Brain pericyte (primary cell): ENCODE results near the gene CHI3L1.

Experiments used
- DNase-seq: peaks from one replicate; pipeline ENCODE4 v3.0.0-alpha.2; 2012; ENCODE audit warnings: low read depth, low spot score

Gene CHI3L1

DNA sequence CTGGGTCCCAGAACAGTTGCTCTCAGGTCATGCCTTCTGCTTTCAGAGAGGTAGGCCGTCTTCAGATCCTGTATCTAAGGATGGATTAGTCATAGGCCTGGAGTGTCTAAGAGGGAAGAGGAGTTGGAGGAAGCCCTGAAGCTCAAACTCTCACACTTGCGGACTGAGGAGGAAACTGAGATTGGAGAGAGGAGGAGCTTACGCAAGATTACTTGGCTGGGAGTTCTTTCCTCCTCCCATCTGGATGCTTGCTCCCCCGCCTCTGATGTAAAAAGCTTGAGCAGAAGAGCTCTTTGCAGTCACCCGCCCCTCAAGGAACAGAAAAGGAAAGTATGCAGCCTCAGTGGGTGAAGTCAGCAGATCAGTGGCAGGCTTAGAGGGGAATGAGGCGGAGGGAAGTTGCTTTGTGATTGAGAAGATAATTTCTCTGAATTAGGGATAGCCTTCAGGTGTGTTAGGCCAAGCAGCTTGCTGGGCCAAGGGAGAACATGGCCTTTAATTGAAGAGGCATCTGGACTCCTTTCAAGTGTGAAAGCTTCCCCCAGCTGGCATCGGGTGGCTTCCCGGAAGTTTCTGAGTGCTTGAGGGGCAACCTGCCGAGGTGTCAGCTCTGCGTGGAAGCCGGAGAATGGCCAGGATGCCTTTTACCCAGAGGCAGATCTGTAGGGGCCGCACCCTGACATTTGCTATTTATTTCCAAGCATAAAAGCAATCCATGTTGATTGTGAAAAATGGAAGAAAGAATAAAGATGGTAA, 52.4 kb downstream of the CHI3L1 start:
- no peak for DNase-seq

DNA sequence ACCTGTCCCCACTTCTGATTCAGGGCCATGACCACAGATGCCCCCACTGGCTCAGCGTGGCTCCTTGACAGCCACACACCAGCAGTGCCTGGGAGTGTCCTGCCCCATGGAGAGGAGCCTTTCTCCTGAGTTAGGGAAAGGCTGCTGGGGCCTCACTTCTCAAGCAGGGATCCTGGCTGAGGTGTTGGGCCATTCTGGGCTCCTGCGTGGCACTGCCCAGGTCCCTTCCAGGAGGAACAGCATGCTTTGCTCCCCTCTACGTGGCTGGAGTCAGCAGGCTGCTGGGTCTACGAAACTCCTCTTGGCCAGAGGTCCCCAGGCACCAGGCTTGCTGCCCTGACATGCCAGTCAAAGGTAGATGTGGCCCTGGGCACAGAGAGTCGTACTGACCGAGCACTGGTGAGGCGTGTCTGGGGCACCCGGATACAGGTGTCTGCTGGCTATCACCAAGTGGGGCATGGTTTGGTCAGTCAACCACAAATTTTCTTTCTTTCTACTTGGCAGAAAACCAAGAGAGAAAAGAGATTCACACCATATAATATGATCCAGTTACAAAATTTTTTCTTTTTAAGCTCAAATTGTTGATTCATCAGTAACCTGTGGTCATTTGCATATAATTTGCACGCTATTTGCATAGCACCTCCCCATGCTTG, 54.8 kb downstream of the CHI3L1 start:
- DNase-seq, result no peak

DNA sequence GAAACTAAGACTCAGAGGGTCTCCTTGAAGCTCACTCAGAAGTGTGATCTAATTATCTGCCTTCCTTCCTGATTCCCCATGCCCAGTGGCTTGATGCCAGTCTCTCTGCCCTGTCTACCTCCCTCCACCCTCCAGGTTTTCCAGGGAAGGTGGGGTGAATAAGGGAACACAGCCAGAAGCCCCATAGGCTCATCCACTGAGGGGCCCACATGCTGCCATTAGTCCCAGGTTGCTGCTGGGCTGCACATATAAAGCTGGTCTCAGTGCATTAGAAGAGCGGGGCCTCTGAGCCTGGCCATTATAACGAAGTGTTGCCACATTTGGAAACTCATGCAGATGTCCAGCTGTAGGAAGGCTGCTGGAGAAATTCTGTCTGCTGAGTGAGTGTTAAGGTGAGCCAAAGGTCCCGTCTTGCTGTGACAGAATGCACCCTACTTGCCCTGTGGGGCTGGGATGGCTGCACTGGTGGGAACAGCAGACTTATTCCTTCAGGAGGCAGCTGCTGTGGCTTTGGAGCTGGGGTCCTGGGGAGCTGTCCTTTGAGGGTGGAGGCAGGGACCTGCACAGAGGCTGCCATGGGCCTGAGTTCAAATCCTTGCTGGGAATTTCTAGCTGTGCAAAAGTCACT, 56.0 kb downstream of the CHI3L1 start:
- DNase-seq, result no peak

DNA sequence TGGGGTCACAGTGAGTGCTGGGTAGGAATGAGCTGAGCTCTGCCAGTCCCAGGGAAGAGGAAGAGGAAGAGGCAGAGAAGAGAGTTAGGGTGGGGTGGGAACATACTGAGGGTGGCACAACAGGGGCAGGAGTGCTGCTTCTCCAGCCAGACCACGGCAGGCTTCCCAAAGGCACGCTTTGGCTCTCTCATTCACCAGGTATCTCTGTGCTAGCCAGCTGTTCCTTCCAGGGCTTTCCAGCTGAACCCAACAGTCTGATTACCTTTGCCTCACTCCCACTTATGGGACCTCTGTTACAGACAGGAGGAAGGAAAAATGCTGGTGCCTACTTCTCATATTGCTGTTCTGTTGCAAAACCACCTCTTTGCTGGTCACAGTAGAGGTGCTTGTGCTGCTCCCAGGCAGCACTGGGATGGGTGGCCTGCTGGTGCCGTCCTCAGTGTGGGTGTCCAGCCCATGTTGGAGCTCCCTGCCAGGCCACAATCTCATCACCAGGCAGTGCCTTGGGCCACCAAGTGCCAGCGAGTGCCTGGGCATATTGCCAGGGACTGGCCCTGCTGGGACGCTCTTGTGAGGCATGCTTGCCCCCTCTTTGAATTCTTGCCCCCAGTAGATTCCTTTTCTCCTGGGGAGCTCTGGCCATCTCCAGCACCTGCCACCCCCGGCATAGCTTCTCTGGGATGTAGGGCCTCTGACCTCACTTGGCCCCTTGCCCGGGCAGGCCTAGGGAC, 56.8 kb downstream of the CHI3L1 start:
- no peak for DNase-seq
